MM.1S (cell line): ENCODE results near the gene KAT7.
A peak's percentile ranks its signal among the peaks of the same experiment; 100 is the strongest.

ENCODE experiments used
- DNase-seq: peaks from one replicate; pipeline ENCODE4 v3.0.0-alpha.2; 2015
- H2AFZ ChIP-seq: fragments of 300-600 bp; sonication (generic); 2 replicates; pipeline ENCODE4 v1.6.0; 2016; ENCODE audit warnings: antibody characterized with exemption, low read length
- H3F3A ChIP-seq: fragments of 300-600 bp; sonication (generic); 2 replicates; pipeline ENCODE4 v1.6.1; 2016; ENCODE audit warnings: mild to moderate bottlenecking, antibody characterized with exemption, low read length, moderate library complexity, mixed read lengths; ENCODE audit not compliant: insufficient read depth
- H3K27ac ChIP-seq: fragments of 300-600 bp; sonication (generic); 2 replicates; pipeline ENCODE4 v1.5.1; 2016; ENCODE audit warnings: mild to moderate bottlenecking, low read length
- H3K27me3 ChIP-seq: fragments of 300-600 bp; sonication (generic); replicated peaks from 2 replicates; pipeline ENCODE4 v1.6.0; 2016; ENCODE audit warnings: low read length; ENCODE audit not compliant: insufficient read depth
- H3K36me3 ChIP-seq: fragments of 300-600 bp; sonication (generic); replicated peaks from 2 replicates; pipeline ENCODE4 v1.6.1; 2016; ENCODE audit warnings: mild to moderate bottlenecking, low read length, mixed read lengths; ENCODE audit not compliant: insufficient read depth
- H3K4me1 ChIP-seq: fragments of 300-600 bp; sonication (generic); 2 replicates; pipeline ENCODE4 v1.6.1; 2016; ENCODE audit warnings: low read length, mixed read lengths
- H3K4me2 ChIP-seq: fragments of 300-600 bp; sonication (generic); 2 replicates; pipeline ENCODE4 v1.6.0; 2016; ENCODE audit warnings: low read depth, low read length
- H3K4me3 ChIP-seq: fragments of 300-600 bp; sonication (generic); 2 replicates; pipeline ENCODE4 v1.5.1; 2016; ENCODE audit warnings: low read length, mixed read lengths
- H3K79me2 ChIP-seq: fragments of 300-600 bp; sonication (generic); 2 replicates; pipeline ENCODE4 v1.6.1; 2016; ENCODE audit warnings: mixed run types, low read length, mixed read lengths
- H3K9ac ChIP-seq: fragments of 300-600 bp; sonication (generic); 2 replicates; pipeline ENCODE4 v1.6.1; 2016; ENCODE audit warnings: low read length, mixed read lengths
- H3K9me2 ChIP-seq: fragments of 300-600 bp; sonication (generic); replicated peaks from 2 replicates; pipeline ENCODE4 v1.6.1; 2016; ENCODE audit warnings: mild to moderate bottlenecking, low read length, mixed read lengths; ENCODE audit not compliant: insufficient read depth
- H3K9me3 ChIP-seq: fragments of 300-600 bp; sonication (generic); replicated peaks from 2 replicates; pipeline ENCODE4 v1.6.1; 2016; ENCODE audit warnings: mild to moderate bottlenecking, low read length, mixed read lengths; ENCODE audit not compliant: insufficient read depth
- H4K20me1 ChIP-seq: fragments of 300-600 bp; sonication (generic); 2 replicates; pipeline ENCODE4 v1.6.1; 2016; ENCODE audit warnings: mild to moderate bottlenecking, low read length, moderate library complexity, mixed read lengths; ENCODE audit not compliant: insufficient read depth
- EZH2 ChIP-seq: fragments of 300-600 bp; sonication (generic); optimal IDR thresholded peaks from 2 replicates; pipeline ENCODE3; 2017; ENCODE audit warnings: low read depth, mild to moderate bottlenecking, antibody characterized with exemption, low read length, mixed read lengths
- EZH2phosphoT487 ChIP-seq: fragments of 300-600 bp; sonication (generic); IDR thresholded peaks from 2 replicates; pipeline ENCODE4 v1.6.1; 2018; ENCODE audit warnings: antibody characterized with exemption, low read length
- TF ChIP-seq, protein P1 (sequence below): fragments of 300-600 bp; sonication (generic); IDR thresholded peaks from 2 replicates; pipeline ENCODE4 v1.5.1; 2016; ENCODE audit warnings: antibody characterized with exemption, low read length, mixed read lengths

Gene KAT7

GRCh38 chr17:49760932-49761558 is 27.4 kb upstream of the KAT7 start:
- no peaks in the 10 kb centered on the region for H3K9me3 ChIP-seq

GRCh38 chr17:49762151-49762941 is 26.1 kb upstream of the KAT7 start:
- TF ChIP-seq EZH2phosphoT487 = no peak
- TF ChIP-seq, protein P1, sequence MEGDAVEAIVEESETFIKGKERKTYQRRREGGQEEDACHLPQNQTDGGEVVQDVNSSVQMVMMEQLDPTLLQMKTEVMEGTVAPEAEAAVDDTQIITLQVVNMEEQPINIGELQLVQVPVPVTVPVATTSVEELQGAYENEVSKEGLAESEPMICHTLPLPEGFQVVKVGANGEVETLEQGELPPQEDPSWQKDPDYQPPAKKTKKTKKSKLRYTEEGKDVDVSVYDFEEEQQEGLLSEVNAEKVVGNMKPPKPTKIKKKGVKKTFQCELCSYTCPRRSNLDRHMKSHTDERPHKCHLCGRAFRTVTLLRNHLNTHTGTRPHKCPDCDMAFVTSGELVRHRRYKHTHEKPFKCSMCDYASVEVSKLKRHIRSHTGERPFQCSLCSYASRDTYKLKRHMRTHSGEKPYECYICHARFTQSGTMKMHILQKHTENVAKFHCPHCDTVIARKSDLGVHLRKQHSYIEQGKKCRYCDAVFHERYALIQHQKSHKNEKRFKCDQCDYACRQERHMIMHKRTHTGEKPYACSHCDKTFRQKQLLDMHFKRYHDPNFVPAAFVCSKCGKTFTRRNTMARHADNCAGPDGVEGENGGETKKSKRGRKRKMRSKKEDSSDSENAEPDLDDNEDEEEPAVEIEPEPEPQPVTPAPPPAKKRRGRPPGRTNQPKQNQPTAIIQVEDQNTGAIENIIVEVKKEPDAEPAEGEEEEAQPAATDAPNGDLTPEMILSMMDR = no peak
- TF ChIP-seq EZH2 = no peak
- peak overlapping the region; percentile 72 for H3K4me3 ChIP-seq
- no peak overlapping the region for H2AFZ ChIP-seq
- H3K27ac ChIP-seq = peak overlapping the region; percentile 48; the same call in 1 of the 2 replicates
- H3K9me3 ChIP-seq = no peaks in the 10 kb centered on the region
- peak overlapping the region; percentile 74 for H3K4me2 ChIP-seq
- H4K20me1 ChIP-seq = no peaks in the 10 kb centered on the region
- H3K9me2 ChIP-seq = no peaks in the 10 kb centered on the region
- H3K9ac ChIP-seq = peak overlapping the region; percentile 46; the same call in 1 of the 2 replicates
- H3F3A ChIP-seq = peaks cover 30% of the 10 kb centered on the region
- H3K4me1 ChIP-seq = peaks cover 44% of the 10 kb centered on the region
- no peaks in the 10 kb centered on the region for H3K36me3 ChIP-seq
- H3K79me2 ChIP-seq = peaks cover 56% of the 10 kb centered on the region
- DNase-seq = no peak
- no peaks in the 10 kb centered on the region for H3K27me3 ChIP-seq

More at GRCh38 chr17:49760932-49761558, 27.4 kb upstream of the KAT7 start:
- TF ChIP-seq EZH2phosphoT487 (no peak), EZH2 (no peak)
- TF ChIP-seq, protein P1 = no peak
- Histone ChIP-seq H3K9me2 (no peaks in the 10 kb centered on the region), H2AFZ (no peak overlapping the region), H3K36me3 (no peaks in the 10 kb centered on the region), H3K27me3 (no peaks in the 10 kb centered on the region), H3K9ac (peak overlapping the region; percentile 1; the same call in 1 of the 2 replicates), H3K4me1 (peaks cover 47% of the 10 kb centered on the region), H3K27ac (peak overlapping the region; percentile 48; the same call in 1 of the 2 replicates), H4K20me1 (no peaks in the 10 kb centered on the region), H3F3A (peaks cover 30% of the 10 kb centered on the region), H3K4me3 (peak overlapping the region; percentile 72; the same call in 1 of the 2 replicates), H3K79me2 (peaks cover 69% of the 10 kb centered on the region), H3K4me2 (peak overlapping the region; percentile 74)
- peak; percentile 31 for DNase-seq

DNA sequence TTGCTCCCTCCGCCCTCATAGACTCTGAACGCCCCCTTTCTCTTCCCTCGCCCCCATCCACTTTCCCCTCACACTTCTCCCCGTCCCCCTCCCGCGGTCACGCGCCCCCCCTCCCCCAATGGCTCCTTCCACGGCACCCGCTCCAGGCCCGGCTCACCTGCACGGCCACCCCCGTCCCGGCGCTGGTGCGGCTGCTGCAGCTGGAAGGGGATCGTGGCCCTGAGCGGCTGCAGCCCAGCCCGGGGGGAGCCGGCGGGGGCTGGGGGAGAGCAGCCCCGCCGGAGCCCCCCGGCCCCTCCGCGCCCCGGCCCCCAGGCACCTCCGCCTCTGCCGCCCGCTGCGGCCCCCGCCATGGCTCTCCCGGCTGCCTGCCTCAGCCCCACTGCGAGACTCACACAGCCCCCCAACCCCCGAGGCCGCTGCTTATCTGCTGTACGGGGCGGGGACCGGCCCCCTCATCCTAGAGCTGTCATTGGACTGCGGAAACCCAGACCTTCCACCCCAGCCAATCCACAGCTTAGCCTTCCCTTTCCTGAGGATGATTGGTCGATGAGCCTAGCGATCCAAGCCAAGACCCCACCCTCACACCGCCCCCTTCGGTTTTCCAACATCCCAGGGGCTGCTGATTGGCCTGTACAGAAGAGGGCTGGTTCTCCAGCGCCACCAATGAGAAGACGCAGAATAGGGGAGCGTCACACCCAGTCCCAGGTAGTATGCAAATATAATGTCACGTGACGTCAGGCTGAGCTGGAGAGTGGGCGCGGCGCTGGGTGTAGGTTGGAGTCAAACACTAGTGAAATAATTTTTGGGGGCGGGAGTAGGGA is 24.5 kb upstream of the KAT7 start, which contains the start of gene FAM117A:
TSS of gene FAM117A (minus strand) at position 397 of the 824 bp plus-strand sequence. CDS start at position 353, 44 bp downstream.
- Histone ChIP-seq H3K4me3 (peak within 1 kb of the TSS; percentile 72), H3K9ac (peak within 1 kb of the TSS; percentile 46), H4K20me1 (no peaks in the 10 kb centered on the region), H3K27ac (peak within 1 kb of the TSS; percentile 48; the same call in 1 of the 2 replicates), H3F3A (peaks cover 30% of the 10 kb centered on the region), H3K27me3 (no peaks in the 10 kb centered on the region), H3K36me3 (no peaks in the 10 kb centered on the region), H3K9me3 (no peaks in the 10 kb centered on the region), H3K79me2 (peaks cover 44% of the 10 kb centered on the region), H3K4me2 (peak within 1 kb of the TSS; percentile 74), H3K9me2 (no peaks in the 10 kb centered on the region), H3K4me1 (peaks cover 41% of the 10 kb centered on the region), H2AFZ (peak within 1 kb of the TSS; percentile 15; the same call in 1 of the 2 replicates)
- DNase-seq = peak; percentile 99
- TF ChIP-seq EZH2 (no peak), EZH2phosphoT487 (no peak)
- TF ChIP-seq, protein P1 = no peak
